ENCODE measurements around the gene CFD.
"Not testable (repeated sequence)": the region's sequence is repeated elsewhere in the genome, so short reads cannot be mapped to it uniquely, and the experiment has no call there.

The CFD gene

GRCh38 chr19:825897-826644 lies 33.4 kb upstream of the CFD start:
- H3K4me3 ChIP-seq (ENCODE audit: low read depth, low read length): no peak overlapping the region

- H3K4me3 ChIP-seq (ENCODE audit: low read depth, low read length): no peak overlapping the region
Measured at GRCh38 chr19:827314-827709, 32.2 kb upstream of the CFD start.

- H3K4me3 ChIP-seq (ENCODE audit: low read depth, low read length): no peak within 1 kb of the TSS
Measured at GRCh38 chr19:827710-828321, 31.6 kb upstream of the CFD start, which contains the start of gene AZU1. AZU1 (plus strand) TSS chr19:827837; CDS start chr19:827847, 10 bp downstream.

GRCh38 chr19:829129-829758 lies 30.2 kb upstream of the CFD start:
- no peak overlapping the region for H3K4me3 ChIP-seq (ENCODE audit: low read depth, low read length)

GRCh38 chr19:831407-832369 lies 27.8 kb upstream of the CFD start:
- no peak overlapping the region for H3K4me3 ChIP-seq (ENCODE audit: low read depth, low read length)

- no peak overlapping the region for H3K4me3 ChIP-seq (ENCODE audit: low read depth, low read length)
Measured at GRCh38 chr19:834216-834615, 25.2 kb upstream of the CFD start.

GRCh38 chr19:835210-835810 lies 24.2 kb upstream of the CFD start:
- H3K4me3 ChIP-seq (ENCODE audit: low read depth, low read length): no peak overlapping the region

GRCh38 chr19:840519-841206 lies 18.8 kb upstream of the CFD start, which contains the start of gene PRTN3:
PRTN3 (plus strand) TSS chr19:840999; CDS start chr19:841009, 10 bp downstream.
- no peak within 1 kb of the TSS for H3K4me3 ChIP-seq (ENCODE audit: low read depth, low read length)

- H3K4me3 ChIP-seq (ENCODE audit: low read depth, low read length): not testable (repeated sequence)
Measured at GRCh38 chr19:842802-843179, 16.7 kb upstream of the CFD start.

- no peak overlapping the region for H3K4me3 ChIP-seq (ENCODE audit: low read depth, low read length)
Measured at GRCh38 chr19:843180-843835, 16.2 kb upstream of the CFD start.

- no peak overlapping the region for H3K4me3 ChIP-seq (ENCODE audit: low read depth, low read length)
Measured at GRCh38 chr19:843836-844545, 15.5 kb upstream of the CFD start.

- H3K4me3 ChIP-seq (ENCODE audit: low read depth, low read length): no peak overlapping the region
Measured at GRCh38 chr19:844546-844971, 14.9 kb upstream of the CFD start.

GRCh38 chr19:845707-846521 lies 13.6 kb upstream of the CFD start:
- H3K4me3 ChIP-seq (ENCODE audit: low read depth, low read length): no peak overlapping the region

GRCh38 chr19:848386-848921 lies 11.0 kb upstream of the CFD start:
- H3K4me3 ChIP-seq (ENCODE audit: low read depth, low read length): no peak overlapping the region

- H3K4me3 ChIP-seq (ENCODE audit: low read depth, low read length): not testable (repeated sequence)
Measured at GRCh38 chr19:849195-849594, 10.3 kb upstream of the CFD start.

- H3K4me3 ChIP-seq (ENCODE audit: low read depth, low read length): no peak overlapping the region
Measured at GRCh38 chr19:850221-850978, 9.1 kb upstream of the CFD start.

- no peak overlapping the region for H3K4me3 ChIP-seq (ENCODE audit: low read depth, low read length)
Measured at GRCh38 chr19:850979-851335, 8.5 kb upstream of the CFD start.

All from iPS-11a (cell line).